ENCODE results near the gene RFC2. TPM values are rescaled to one million over a fixed set of nuclear protein-coding genes. Genes with fewer than 3 reads are reported as not detected.

The RFC2 gene
- total RNA-seq, 1 donor from 2014 or later = 11.3 TPM

- DNase-seq (ENCODE audit: low spot score) (no peak), ATAC-seq (no peak)
These were observed 59.5 kb downstream of the RFC2 start for GRCh38 chr7:74194686-74195085.

- DNase-seq (ENCODE audit: low spot score) (no peak), ATAC-seq (no peak)
These were observed 60.3 kb downstream of the RFC2 start for GRCh38 chr7:74193913-74194312.

- ATAC-seq (no peak), DNase-seq (ENCODE audit: low spot score) (no peak)
These were observed 61.1 kb downstream of the RFC2 start for GRCh38 chr7:74193054-74193453.

GRCh38 chr7:74191231-74191630, 63.0 kb downstream of the RFC2 start:
- ATAC-seq (no peak), DNase-seq (ENCODE audit: low spot score) (no peak)

GRCh38 chr7:74190259-74190658, 63.9 kb downstream of the RFC2 start:
- ATAC-seq (no peak), DNase-seq (ENCODE audit: low spot score) (no peak)

GRCh38 chr7:74187915-74188675, 66.1 kb downstream of the RFC2 start:
- peak; percentile 30 for ATAC-seq
- no peak for DNase-seq (ENCODE audit: low spot score)

- ATAC-seq (no peak), DNase-seq (ENCODE audit: low spot score) (no peak)
These were observed 68.6 kb downstream of the RFC2 start for GRCh38 chr7:74185636-74186035.

- no peak for DNase-seq (ENCODE audit: low spot score)
- no peak for ATAC-seq
These were observed 69.2 kb downstream of the RFC2 start for GRCh38 chr7:74185016-74185415.

GRCh38 chr7:74183653-74184450, 70.3 kb downstream of the RFC2 start:
- no peak for ATAC-seq

GRCh38 chr7:74183142-74183541, 71.1 kb downstream of the RFC2 start:
- ATAC-seq (peak; percentile 84), DNase-seq (ENCODE audit: low spot score) (peak; percentile 59)

More at GRCh38 chr7:74183653-74184450, 70.3 kb downstream of the RFC2 start:
- DNase-seq (ENCODE audit: low spot score) = no peak

GRCh38 chr7:74182453-74183090, 71.6 kb downstream of the RFC2 start:
- ATAC-seq (peak; percentile 72), DNase-seq (ENCODE audit: low spot score) (peak; percentile 51)

- DNase-seq (ENCODE audit: low spot score) (no peak), ATAC-seq (no peak)
These were observed 72.4 kb downstream of the RFC2 start for GRCh38 chr7:74181821-74182220.

Other genes starting within 250 kb of the RFC2 start
- 8.1 TPM for gene ELN, start 226.2 kb downstream of the RFC2 start, total RNA-seq
- 3.7 TPM for gene LIMK1, start 170.6 kb downstream of the RFC2 start, total RNA-seq
- gene EIF4H, start 80.0 kb downstream of the RFC2 start, total RNA-seq = 125 TPM
- gene LAT2, start 44.4 kb downstream of the RFC2 start, total RNA-seq = 7.8 TPM
- gene CLIP2, start 35.0 kb upstream of the RFC2 start, total RNA-seq = 5.4 TPM
- 10.3 TPM for gene GTF2IRD1, start 199.5 kb upstream of the RFC2 start, total RNA-seq

Data from left lobe of liver (tissue), 2 donors.